Sciatic nerve (tissue), 2 donors: ENCODE results near the gene NDST1. TPM values are rescaled to one million over a fixed set of nuclear protein-coding genes. Genes with fewer than 3 reads are reported as not detected.

ENCODE experiments used
- ATAC-seq: fragments of 200-7000 bp; cut with Tn5 transposase; one replicate; pipeline ENCODE4 v1.9.1; 2020; ENCODE audit warnings: mild to moderate bottlenecking, moderate library complexity
- DNase-seq: peaks from one replicate; pipeline ENCODE4 v3.0.0-alpha.2; 2020; ENCODE audit warnings: low spot score
- intact Hi-C: fragments of 100-400 bp; cut with DNase I; formaldehyde crosslinking; loops from one replicate; pipeline ENCODE4 v1.14.2; 2022
- total RNA-seq: library from RNA; stranded (reverse); fragmentation: NEBNext Ultra II Directional; extraction: Animal tissue kit (Norgen Biotek cat#: 25700); gene quantifications from one replicate; pipeline ENCODE4 v1.2.1, GENCODE V29; 2021
- donor health status: DM: no; HTN: no; CAD: no.
- donor health status: DM: no; HTN: no; CAD: no.

The NDST1 gene
- total RNA-seq, 1 donor from 2014 or later = 109 TPM

DNA sequence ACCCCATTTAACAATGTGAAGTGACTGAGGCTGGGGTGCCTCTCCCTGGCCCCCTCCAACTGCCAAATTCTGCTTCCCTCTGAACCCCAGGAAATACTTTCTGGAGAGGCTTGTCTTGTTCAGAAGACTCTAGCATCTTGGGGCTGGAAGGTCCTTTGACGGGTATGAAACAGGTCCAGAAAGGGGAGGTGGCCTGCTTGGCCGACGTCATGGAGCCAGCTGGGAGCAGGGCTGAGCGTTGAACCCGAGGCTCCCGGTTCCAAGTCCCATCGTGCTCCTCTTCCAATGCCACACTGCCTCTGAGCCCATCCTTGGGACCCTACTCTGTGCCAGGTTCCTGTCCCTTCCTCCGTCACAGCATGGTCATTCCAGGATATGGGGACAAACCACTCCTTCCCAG is 46.9 kb downstream of the NDST1 start:
- DNase-seq = no peak
- no peak for ATAC-seq
- intact Hi-C loops = no loop called here

GRCh38 chr5:150556106-150556505 is 48.2 kb downstream of the NDST1 start:
- intact Hi-C loops = no loop called here
- ATAC-seq (no peak), DNase-seq (no peak)

DNA sequence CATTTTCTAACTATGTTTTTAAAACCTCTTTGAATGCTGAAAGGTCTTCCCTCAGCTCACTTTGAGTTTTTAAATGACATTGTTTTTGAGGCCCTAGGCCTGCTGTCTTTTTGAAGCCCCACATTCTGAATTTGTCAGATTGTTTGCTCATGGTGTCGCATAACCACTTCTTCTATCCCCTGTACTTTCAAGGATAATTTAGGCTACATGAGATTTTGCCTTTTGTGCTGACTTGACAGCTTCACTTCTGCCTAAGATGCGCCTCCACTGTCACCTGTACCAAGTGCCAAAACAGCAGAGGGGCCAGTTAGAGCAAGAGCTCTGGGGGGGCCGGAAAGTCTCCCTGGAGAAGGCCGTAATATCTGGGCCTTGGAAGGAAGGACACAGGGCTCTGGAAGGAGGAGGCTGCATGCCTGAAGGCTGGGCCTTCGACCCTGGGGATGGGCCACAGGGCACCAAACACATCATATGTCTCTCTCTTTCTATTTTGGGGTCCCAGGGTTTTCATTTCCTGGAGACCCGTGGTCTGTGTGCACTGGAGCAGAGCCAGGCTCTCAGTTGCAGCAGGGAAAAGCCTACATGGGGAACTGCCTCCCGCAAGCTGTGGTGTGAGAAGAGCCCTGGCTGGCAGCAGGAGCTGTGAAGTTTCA is 49.1 kb downstream of the NDST1 start:
- intact Hi-C loops = no loop called here
- ATAC-seq (no peak), DNase-seq (peak; percentile 52)

DNA sequence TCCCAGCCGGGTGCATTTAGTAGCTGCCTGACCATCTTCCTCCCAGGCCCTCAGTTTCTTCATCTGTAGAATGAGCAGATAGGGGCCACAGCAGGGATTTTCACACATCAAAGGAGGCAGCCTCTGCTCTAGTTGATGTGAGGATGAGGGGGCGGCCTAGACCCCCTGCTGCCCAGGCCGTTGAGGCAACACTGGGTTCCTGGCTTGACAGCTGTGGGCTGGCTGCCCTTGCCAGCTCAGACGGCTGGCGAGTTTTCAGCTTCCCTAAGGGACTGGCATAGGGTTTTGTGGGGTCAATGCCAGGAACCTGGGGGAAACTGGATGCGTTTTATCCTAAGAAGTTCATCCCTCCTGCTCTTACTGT is 49.6 kb downstream of the NDST1 start:
- peak; percentile 53 for DNase-seq
- intact Hi-C loops = no loop called here
- no peak for ATAC-seq

GRCh38 chr5:150558088-150558621 is 50.2 kb downstream of the NDST1 start:
- peak; percentile 33 for DNase-seq
- intact Hi-C loops = loop anchor here (2.0 kb wide), 1 partner anchor 99 kb away; no protein-coding TSS in a partner anchor
- ATAC-seq = no peak

GRCh38 chr5:150559088-150559487 is 51.2 kb downstream of the NDST1 start:
- ATAC-seq (no peak), DNase-seq (peak; percentile 40)
- intact Hi-C loops = loop anchor here (2.0 kb wide), 1 partner anchor 98 kb away; no protein-coding TSS in a partner anchor

- no peak for ATAC-seq
- intact Hi-C loops = loop anchor here (2.0 to 5.0 kb wide), 2 partner anchors 83 to 97 kb away; partner anchors contain the start of gene SYNPO
- peak; percentile 27 for DNase-seq
Measured at GRCh38 chr5:150559701-150560100, 51.8 kb downstream of the NDST1 start.

GRCh38 chr5:150560401-150561191 is 52.7 kb downstream of the NDST1 start:
- ATAC-seq (peak; percentile 91), DNase-seq (peak; percentile 93)
- intact Hi-C loops = loop anchor here (5.0 kb wide), 1 partner anchor 82 kb away; the partner anchor contains the start of gene SYNPO

GRCh38 chr5:150561192-150561512 is 53.2 kb downstream of the NDST1 start:
- peak; percentile 27 for DNase-seq
- peak; percentile 4 for ATAC-seq
- intact Hi-C loops = loop anchor here (5.0 kb wide), 1 partner anchor 81 kb away; the partner anchor contains the start of gene SYNPO

- DNase-seq (peak; percentile 55), ATAC-seq (no peak)
- intact Hi-C loops = loop anchor here (5.0 kb wide), 1 partner anchor 81 kb away; the partner anchor contains the start of gene SYNPO
Measured at GRCh38 chr5:150561571-150562275, 53.8 kb downstream of the NDST1 start.

- no peak for ATAC-seq
- intact Hi-C loops = loop anchor here (5.0 kb wide), 1 partner anchor 79 kb away; the partner anchor contains the start of gene SYNPO
- no peak for DNase-seq
Measured at GRCh38 chr5:150562832-150563231, 54.9 kb downstream of the NDST1 start.

DNA sequence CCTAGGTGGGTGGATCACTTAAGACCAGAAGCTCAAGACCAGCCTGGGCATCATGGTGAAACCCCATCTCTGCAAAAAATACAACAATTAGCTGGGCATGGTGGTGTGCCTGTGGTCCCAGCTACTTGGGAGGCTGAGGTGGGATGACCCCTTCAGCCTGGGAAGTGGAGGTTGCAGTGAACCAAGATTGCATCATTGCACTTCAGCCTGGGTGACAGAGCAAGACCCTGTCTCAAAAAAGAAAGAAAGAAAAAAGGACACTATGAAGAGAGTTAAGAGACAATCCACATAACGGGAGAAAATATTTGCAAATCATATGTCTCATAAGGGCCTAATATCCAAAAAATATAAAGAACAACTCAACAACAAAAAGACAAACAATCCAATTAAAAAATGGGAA is 57.9 kb downstream of the NDST1 start:
- intact Hi-C loops = no loop called here
- ATAC-seq (no peak), DNase-seq (no peak)

DNA sequence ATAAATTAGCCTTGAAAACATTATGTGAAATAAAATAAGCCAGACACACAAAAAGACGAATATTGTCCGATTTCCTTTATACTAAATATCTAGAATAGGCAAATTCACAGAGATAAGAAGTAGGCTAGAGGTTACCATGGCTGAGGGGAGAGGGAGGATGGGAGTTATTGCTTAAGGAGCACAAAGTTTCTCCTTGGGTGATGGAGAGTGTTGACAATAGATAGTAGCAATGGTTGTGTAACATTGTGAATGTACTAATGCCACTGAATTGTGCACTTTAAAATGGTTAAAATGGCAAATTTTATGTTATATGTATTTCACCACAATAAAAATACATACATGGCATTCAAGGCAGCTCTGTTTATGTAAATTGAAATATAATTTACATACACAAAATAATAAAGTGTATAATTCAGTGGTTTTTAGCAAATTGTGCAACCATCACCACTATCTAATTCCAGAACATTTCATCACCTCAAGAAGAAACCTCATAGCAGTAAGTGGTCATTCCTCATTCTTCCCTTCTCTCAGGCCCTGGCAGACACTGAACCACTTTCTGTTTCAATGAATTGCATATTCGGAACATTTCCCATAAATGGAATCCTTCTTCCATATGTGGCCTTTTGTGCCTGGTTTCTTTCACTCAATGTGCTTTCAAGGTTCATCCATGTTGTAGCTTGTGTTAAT is 59.2 kb downstream of the NDST1 start:
- DNase-seq = no peak

GRCh38 chr5:150568663-150569062 is 60.7 kb downstream of the NDST1 start:
- ATAC-seq = no peak
- DNase-seq = peak; percentile 31

More for the DNA sequence above, 59.2 kb downstream of the NDST1 start:
- intact Hi-C loops = no loop called here
- ATAC-seq = peak; percentile 91

DNA sequence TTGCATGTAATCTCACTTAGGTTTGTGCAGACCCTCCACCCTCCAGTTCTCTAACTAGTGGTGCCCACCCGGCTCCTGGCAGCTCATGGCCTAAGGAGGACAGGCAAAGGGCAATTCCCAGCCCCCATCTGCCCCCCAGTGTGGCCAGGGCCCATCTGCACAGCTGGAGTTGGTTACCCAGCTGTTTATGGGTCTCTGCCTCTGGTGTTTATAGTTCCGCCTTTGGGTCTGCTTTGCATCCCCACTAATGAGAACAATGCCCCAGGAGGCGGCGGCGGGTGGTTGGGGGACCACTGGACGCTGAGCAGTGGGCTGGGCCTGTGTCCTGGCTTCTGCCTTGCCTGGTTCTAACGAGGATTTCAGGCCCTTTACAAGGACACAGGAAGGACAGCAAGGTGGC is 62.4 kb downstream of the NDST1 start:
- intact Hi-C loops = no loop called here
- ATAC-seq = no peak
- peak; percentile 31 for DNase-seq

More at GRCh38 chr5:150568663-150569062, 60.7 kb downstream of the NDST1 start:
- intact Hi-C loops = no loop called here

GRCh38 chr5:150571836-150572235 is 63.9 kb downstream of the NDST1 start:
- DNase-seq = no peak
- no peak for ATAC-seq
- intact Hi-C loops = no loop called here

DNA sequence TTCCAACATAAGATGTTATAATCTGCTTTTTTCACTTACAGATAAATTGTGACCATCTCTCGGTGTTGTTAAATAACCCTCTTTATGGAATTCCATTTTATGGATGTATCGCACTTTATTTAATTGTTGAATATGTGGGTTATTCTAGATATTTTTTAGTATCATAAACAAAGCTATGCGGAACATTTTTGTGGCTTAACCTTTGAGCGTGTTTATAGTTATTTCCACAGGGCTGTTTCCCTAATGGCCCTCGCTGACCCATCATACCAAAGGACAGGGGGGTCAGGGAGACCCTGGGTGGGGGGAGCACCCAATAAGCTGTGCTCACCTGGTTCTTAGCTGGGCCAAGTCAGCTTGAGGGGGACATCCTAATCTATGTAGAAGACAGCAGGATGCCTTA is 65.3 kb downstream of the NDST1 start:
- intact Hi-C loops = no loop called here
- DNase-seq (peak; percentile 30), ATAC-seq (no peak)

DNA sequence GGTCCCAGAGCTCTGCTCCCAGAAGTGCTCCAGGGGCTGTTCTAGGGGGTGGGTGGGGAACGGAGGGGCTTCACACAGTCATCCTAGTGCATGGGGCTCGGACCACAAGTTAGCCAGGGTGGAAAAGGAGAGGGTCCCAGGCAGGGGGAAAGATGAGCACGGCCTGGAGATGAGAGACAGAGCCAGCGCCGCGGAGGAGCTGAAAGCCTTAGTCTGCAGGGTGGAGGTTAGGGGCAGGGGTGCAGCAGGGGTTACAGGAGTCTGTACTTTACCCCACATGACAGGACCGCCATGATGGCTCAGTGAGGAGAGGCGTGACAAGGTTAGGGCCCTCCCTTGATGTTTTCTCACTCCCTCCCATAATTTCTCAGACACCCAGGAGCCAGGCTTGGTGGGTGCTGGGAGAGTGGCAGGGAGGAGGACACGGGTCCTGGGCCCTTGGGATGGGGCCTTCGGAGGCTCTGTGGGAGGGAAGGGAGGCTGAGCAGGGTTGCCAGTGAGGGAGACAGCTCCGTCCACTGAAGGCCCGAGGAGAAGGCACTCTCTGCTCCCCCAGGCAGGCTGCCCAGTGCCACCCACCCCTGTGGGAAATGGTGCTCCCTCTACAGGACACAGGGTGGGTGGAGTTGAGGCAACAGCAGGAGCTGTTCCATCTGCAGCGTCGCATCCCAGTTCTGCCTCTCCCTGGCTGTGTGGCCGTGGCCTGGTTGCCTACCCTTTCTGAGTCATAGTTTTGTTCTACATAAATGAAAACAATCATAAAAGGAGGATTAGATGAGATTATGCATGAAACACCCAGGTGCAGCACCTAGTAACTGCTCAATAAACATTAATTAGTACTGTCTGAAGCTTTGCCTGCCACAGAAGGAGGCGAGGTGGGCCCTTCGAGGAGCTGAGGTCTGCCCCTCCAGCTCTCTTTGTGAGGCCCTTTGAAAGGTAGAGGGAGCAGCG is 66.2 kb downstream of the NDST1 start:
- DNase-seq (peak; percentile 57), ATAC-seq (no peak)
- intact Hi-C loops = no loop called here
